ENCODE results near the gene HPCA.
"Not testable (repeated sequence)": the region's sequence is repeated elsewhere in the genome, so short reads cannot be mapped to it uniquely, and the experiment has no call there.

The HPCA gene

DNA sequence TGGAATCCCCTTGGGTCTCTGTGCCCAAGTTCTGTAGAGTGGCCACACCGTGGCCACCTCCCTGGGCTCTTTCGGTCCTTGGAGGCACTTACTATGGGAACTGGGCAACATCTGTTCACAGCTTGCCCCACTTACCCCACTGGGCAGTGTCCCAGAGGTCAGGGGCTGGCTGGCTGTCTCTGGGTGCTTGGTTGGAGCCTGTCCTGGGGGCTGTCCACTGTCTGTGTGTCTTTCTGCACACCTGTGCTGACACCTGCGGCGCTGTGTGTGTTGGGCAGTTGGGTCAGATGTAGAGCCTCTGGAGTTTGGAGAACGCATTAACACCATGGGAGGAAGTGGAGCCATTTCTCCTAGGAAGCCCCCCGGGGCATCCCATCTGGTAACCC lies 16.2 kb downstream of the HPCA start:
- DNase-seq (ENCODE audit: low read depth, low spot score): no peak

DNA sequence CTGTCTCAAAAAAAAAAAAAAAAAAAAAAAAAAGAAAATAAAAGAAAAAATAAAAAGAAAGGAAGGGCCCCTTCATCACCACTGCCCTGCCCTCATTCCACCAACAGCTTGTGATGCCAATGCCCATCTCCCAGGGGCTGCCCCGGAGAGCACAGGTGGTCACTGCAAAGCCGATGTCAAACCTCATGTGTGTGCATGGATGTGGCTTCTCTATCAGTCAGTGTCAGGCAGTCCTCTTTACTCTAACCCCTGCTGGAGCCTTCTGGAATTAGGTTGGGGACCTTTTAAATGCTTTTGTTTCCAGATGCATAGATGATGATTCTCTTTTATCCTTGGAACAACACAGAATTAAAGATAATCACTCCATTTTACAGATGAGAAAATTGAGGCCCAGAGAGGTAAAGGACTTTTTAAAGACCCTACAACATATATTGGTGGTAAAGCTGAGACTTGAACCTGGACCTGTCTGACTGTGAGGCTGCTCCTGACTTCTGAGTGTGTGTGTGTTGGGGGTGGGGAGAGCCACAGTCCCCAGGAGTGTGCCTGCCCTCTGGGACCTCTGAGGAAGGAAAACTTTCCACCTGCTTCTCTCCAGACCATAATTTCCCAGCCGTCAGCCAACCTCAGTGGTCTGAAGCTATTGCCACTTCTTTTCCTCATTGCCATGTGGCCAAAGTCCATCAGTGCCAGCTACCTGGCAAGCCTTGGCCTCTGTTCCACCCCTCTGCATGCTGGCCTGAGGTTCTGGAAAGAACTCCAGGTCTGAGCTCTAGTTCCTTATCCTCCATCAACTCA lies 17.9 kb downstream of the HPCA start:
- DNase-seq (ENCODE audit: low read depth, low spot score): no peak

DNA sequence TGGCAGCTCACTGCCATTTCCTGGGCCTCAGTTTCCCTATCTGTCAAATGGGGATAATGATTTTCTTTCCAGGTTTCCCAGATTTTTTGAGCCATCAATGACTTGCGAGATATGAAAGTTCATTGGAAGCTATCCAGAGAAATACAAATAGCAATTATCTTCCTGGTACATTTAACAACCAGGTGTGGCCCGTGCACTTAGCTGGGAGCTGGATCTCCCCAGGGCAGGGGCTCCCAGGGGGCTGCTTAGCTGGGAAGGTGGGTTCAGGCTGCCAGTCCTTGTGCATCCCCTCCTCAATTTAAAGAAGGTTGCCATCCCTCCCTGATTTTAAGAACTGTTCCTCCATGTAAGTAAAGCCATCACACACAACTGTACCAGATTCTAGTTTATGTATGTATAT lies 18.5 kb downstream of the HPCA start:
- DNase-seq (ENCODE audit: low read depth, low spot score): no peak

DNA sequence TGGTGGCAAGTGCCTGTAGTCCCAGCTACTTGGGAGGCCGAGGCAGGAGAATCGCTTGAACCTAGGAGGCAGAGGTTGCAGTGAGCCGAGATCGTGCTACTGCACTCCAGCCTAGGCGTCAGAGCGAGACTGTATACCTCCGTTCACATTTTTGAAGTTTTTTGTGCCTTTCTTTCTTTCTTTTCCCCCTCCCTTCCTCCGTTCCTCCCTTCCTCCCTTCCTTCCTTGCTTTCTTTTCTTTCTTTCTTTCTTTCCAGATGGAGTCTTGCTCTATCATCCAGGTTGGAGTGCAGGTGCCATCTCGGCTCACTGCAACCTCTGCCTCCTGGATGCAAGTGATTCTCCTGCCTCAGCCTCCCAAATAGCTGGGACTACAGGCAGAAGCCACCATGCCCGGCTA lies 19.3 kb downstream of the HPCA start:
- DNase-seq (ENCODE audit: low read depth, low spot score): not testable (repeated sequence)

DNA sequence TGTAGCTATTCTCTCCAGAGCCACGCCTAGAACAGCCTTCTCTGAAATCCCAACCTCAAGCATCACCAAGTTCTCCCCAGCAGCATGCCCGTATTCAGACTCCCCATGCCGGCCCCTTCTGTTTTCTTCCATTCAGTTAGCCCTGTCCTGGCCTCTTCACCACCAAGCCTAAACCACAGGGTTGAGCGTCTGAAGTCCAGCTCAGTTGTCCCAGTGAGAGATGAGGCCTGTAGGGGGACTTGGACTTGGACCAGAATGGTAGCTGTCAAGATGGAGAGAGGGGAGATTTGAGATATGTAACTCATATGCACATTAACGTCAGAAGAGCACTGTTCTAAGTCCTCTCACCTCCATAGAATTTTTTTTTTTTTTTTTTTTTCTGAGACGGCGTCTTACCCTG lies 20.4 kb downstream of the HPCA start:
- DNase-seq (ENCODE audit: low read depth, low spot score): no peak

DNA sequence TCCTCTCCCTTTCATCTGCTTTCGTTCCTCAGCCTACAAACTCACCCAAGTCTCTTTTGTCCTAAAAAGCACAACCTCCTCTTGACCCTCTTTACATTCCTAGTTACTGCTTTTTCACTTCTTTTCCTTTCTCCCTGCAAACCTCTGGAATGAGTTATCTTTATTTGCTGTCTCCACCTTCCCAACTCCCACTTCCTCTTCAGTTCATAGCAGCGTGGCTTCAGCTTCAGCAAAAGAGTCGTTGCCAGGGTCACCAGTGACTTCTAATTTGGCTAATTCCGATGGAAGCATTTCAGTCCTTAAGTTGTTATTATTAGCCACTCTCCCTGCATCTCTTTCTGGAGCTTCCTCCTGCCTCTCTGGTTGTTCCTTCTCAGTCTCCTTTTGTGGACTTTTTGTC lies 21.1 kb downstream of the HPCA start:
- DNase-seq (ENCODE audit: low read depth, low spot score): peak; percentile 13

DNA sequence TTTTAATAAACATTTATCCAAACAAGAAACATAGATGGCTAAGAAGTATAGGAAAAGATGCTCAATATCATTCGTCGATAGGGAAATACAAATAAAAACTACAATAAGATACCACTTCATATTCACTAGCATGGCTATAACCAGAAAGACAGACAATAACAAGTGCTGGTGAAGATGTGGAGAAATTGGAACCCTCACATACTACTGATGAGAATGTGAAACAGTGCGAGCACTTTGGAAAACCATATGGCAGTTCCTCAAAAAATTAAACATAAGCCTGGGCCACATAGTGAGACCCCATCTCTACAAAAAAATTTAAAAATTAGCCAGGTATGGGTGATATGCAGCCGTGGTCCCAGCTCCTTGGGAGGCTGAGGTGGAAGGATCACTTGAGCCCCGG lies 24.0 kb downstream of the HPCA start:
- DNase-seq (ENCODE audit: low read depth, low spot score): no peak

DNA sequence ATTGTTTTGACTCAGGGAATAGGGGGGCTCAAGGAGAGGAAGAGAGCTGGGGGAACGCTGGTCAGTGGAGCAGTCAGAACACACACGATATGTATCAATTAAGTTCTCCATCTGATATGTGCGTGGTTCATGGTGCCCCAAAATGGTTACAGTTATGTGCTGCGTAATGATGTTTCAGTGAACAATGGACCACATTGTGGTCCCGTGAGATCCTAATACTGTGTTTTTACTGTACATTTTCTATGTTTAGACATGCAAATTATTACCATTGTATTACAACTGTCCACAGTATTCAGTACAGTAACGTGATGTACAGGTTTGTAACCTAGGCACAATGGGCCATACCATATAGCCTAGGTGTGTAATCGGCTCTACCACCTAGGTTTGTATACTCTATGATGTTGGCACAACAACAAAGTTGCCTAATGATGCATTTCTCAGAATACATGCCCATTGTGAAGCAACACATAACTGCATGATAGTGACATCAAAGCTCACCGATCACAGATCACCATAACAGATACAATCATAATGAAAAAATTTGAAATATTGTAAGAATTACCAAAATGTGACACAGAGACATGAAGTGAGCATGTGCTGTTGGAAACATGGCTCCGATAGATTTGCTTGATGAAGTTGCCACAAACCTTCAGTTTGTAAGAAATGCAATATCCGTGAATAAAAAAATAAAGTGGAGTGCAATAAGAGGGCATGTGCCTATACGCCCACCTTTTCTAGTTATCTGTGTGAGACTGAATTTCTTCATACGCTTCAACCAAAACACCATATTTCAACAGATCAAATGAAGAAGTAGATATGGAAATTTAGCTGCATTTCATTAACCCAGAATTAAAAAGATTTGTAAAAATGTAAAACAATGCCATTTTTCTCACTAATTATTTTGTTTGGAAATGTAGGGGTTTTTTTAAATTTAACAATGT lies 29.7 kb downstream of the HPCA start:
- no peak for DNase-seq (ENCODE audit: low read depth, low spot score)

DNA sequence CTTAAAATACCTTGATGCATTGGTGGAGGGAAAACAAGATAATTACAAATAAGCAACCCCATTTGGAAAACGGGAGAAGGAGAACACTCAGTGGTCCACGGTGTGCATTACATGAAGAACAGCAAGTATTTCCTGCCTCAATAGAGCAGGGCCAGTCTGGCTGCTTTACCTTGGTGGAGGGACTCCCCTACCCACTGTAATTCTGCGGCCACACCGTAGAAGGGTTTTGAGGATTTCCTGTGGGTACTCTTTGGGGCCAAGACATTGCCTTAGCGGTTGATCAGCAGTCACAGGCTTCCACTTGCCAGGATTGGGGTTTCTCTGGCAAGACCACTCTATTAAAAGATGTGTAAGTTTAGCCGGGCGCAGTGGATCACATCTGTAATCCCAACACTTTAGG lies 31.2 kb downstream of the HPCA start:
- DNase-seq (ENCODE audit: low read depth, low spot score): no peak

DNA sequence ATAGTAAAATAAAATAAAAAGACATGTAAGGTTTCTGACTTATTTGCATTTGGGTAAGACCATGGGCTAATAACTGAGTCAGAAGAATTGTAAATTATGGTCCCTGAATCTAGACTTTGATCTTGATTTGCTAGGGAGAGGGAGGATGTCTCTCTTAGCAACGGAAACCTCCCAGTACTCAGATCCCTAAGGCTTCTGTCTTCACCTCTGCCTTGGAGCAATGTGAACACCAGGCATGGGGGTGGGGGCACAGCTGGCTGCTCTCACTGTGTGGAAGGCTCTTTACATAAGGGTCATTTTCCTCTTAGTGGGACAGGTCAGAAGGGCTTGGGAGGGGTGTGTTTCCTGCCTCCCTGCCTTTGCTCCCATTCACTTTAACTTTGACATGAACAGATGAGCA lies 31.9 kb downstream of the HPCA start:
- no peak for DNase-seq (ENCODE audit: low read depth, low spot score)

DNA sequence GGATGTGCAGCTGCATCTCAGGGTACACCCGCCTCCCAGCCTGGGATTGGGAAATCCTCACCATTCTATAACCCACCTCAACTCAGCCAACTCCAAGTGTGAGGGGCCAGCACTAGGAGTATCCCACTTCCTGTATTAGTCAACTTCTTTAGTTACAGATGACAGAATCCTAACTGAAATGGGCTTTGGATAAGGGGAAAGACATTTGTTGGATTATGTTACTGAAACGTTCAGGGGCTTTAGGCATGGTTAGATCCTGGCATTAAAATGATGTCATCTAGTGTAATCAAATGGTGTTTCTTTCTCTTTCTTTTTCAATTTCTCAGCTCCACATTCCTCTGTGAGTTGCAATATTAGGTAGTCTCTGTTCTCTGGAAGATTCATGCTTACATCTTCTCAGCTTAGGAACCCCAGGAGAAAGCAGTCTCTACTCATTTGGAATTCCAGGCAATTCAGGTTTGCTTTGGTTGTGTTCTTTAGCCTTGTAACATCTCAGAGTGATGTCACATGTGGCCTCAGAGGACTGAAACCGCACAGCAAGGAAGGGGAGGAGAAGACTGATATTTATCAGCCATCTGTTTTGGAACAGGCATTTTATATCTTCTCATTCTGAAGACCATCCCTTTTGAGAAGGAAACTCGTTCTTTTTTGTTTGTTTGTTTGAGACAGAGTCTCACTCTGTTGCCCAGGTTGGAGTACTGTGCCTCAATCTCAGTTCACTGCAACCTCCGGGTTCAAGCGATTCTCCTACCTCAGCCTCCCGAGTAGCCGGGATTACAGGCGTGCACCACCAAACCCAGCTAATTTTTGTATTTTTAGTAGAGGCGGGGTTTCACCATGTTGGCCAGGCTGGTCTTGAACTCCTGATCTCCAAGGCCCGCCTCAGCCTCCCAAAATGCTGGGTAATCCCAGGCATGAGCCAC lies 33.8 kb downstream of the HPCA start:
- peak; percentile 26 for DNase-seq (ENCODE audit: low read depth, low spot score)

DNA sequence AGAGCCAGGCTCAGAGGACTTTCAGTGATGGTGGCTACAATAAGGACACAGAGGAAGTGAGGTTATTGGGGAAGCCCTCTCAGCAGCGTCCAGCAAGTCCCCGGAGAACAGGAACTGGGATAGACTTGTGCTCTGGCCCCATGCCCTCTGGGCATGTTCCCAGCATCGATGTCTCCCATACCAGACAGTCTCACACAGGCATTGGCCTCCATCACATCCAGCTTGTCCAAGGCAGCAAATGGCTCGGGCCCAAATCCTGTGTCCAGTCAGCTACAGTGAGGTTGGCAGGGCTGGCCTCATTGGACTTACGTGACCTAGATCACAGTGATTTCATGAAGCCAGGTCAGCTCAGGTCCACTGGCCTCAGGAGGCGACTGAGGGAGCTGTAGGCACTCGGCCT lies 34.5 kb downstream of the HPCA start:
- DNase-seq (ENCODE audit: low read depth, low spot score): no peak

DNA sequence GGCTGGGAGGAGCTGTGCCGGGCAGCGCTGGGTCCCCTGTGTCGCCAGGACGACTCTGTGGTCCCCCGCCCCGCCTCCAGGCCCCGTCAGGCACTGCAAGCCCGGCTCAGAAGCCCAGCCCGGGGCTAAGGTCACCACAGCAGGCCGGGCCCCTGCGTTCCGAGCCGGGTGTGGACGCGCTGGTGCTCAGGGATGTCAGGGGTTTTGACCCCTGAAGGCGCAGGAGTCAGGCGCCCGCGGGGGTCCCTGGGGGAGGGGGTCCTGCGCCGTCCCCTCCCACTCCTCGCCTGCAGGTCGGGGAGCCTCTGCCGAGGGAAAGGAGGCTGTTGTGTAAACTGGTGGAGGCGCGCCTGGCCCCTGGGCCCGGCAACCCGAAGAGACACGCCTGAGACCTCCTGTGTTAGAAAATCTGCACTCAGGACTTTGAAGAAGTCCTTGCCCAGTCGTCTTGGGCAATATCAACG lies 38.6 kb downstream of the HPCA start:
- peak; percentile 13 for DNase-seq (ENCODE audit: low read depth, low spot score)

DNA sequence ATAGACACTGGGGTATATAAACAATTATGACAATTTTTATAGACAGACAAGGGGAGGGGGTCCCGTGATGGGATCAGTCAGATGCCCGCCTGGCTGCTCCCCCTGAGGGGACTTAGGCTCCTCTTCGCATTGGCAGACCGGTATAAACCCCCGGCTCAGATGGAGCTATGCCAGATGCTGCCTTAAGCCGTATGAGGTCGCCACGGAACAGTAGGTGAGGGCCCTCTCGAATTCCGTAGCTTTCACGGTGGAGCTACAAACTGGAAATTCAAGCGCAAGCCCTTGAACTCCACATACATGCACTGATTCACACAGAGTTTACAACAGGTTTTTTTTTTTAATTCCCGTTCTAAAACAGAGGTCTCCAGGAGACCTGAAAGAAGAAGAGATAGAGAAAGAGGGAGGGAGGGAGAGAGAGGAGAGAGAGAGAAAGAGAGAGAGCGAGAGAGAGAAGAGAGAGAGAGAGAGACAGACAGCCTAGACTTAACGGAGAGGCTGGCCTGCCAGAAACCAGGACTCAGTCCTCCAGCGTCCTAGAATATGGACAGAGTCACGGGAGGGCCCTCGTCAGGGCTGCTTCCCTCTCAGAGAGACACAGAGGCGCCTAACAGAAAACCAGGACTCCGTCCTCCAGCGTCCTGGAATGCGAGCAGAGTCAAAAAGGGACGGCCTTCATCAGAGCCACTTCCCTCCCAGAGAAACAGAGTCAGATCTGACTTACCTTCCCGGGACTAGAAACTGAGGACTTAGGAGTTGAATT lies 39.3 kb downstream of the HPCA start:
- peak; percentile 48 for DNase-seq (ENCODE audit: low read depth, low spot score)

DNA sequence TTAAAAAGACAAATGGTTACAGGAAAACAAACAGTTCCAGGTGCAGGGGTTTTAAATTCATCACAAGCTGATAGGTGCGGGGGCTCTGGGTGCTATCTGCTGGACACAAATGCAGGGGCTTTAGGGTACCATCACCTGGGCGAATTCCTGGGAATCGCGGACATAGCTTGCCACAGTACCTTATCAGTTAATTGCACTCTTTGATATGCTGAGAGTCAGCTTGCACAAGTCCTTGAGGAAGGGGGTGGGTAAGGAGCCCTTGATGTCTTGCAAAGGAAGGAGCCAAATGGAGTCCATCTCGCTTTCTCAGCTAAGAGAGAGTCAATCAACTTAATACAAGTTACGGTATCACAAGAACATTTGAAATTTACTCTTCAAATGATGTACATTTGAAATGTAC lies 40.3 kb downstream of the HPCA start:
- no peak for DNase-seq (ENCODE audit: low read depth, low spot score)

DNA sequence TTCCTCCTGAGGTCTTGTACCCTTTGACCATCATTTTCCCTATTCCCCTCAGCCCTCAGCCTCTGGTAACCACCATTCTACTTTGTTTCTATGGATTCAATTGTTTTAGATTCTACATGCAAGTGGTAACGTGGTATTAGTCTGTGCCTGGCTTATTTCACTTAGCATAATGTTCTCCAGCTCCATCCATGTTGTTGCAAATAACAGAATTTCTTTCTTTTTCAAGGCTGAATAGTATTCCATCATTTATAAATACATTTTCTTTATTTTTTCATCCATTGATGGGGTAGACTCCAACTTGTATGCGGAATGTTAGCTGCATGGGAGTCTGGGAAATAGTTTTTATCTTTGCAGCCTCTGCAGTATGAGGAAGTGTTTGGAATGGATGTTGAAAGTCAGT lies 41.1 kb downstream of the HPCA start:
- DNase-seq (ENCODE audit: low read depth, low spot score): no peak

DNA sequence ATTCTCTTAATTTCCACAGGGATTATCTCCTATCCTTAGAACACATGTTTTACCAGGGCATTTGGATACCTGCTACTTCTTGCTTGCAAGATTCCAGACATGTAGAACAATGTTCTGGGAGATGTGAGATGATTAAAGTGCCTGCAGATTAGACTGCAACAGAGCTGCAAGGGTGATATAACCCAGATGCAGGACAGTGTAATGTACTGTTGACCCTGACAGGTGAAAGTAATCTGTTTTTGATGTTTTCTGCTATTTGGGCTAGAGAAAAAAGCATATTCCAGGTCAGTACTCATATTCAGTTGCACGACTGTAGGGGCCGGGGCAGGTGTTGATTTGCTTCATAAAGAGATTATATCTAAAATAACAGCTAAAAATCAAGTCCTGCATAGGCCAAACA lies 42.0 kb downstream of the HPCA start:
- no peak for DNase-seq (ENCODE audit: low read depth, low spot score)

DNA sequence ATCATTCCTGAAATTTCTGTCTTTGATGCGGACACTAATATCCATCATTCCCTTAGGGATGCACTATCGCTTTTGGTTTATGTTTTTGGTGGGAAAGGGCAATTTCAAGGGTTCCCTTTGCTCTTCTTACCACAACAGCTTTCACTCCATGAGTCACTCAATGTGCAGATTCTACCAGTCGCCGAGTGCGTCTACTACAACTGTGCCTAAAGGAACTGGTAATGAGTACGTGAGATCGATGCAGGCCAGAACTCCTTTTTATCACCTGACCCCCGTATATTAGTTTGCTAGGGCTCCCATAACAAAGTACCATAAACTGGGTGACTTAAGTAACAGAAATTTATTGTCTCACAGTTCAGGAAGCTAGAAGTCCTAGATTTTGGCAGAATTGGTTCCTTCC lies 42.4 kb downstream of the HPCA start:
- no peak for DNase-seq (ENCODE audit: low read depth, low spot score)

DNA sequence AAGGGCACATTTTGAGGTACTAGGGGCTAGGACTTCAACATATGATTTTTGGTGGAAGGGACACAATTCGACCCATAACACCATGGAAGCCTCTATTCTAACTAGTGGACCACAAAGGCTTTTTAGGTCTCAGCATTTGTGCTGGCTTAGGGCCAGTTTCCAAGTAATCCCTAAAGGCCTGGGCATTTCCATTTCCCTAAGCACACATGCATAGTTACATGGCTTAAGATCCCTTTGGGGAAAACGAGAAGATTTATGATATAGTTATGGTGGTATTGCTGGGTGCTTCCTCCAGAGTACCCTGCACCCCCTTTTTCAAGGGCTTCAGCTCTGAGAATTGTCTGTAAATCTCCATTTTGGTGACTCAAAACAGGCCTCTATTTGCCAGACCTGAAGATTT lies 43.1 kb downstream of the HPCA start:
- no peak for DNase-seq (ENCODE audit: low read depth, low spot score)

DNA sequence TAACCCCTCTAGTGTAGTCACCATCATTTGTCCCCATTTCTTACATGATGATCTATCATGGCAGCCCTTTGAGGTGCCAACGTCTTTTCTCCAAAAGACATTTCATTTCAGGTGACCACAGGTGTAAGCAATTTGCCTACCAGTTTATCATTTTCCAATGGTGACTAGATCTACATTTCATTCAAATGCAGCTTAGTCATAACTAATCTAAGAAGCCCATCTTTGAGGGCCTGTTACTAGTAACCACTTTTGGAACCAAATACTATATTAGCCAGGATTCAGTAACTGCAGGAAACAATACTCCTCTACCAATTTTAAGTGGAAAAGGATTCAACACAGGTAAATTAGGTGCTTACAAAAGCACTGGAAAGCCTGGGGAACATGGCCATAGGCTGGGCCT lies 45.5 kb downstream of the HPCA start:
- no peak for DNase-seq (ENCODE audit: low read depth, low spot score)

DNA sequence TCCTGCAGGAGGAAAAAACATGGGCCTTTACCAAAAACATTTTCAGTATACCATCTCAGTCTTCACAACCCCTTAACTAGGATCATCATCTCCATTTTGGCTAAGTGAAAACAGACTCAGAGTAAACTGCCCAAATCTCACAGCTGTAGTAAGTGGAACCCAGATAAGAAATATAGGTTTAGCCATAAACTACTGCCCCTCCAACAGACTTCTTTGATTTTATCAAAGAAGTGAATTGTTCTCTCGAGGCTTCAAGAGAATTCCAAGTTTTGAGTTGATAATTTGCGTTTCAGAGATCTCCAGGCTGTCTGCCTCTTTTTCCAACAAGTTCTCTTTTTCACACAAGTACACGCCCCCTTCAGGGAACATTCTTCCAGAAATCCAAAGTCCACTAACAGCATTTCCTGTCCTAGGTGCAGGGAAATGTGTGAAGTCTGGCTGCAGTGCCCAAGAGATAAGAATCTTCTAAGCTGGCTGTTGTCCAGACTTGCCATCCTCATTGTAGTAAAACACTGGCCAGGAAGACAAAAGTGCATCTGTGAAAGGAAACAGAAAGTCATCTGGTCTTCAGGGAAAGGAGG lies 47.5 kb downstream of the HPCA start:
- DNase-seq (ENCODE audit: low read depth, low spot score): peak; percentile 23

Measured in astrocyte of the hippocampus (primary cell).